Measurements from ENCODE around the gene CD83.
"Not testable (repeated sequence)": the region's sequence is repeated elsewhere in the genome, so short reads cannot be mapped to it uniquely, and the experiment has no call there.

The CD83 gene

GRCh38 chr6:14117158-14118090, at the start of gene CD83:
Gene CD83 (plus strand): TSS chr6:14117772. CDS start chr6:14117812, 40 bp downstream.
- DNase-seq (ENCODE audit: low read depth in 2 of 3, low spot score in 1 of 3) = peak; percentile 40 to 76 (median 52)

- no peak for DNase-seq (ENCODE audit: low read depth in 2 of 3, low spot score in 1 of 3)
These were observed 49.4 kb upstream of the CD83 start for GRCh38 chr6:14068133-14068532.

GRCh38 chr6:14068623-14069022, 48.9 kb upstream of the CD83 start:
- DNase-seq (ENCODE audit: low read depth in 2 of 3, low spot score in 1 of 3) = no peak

GRCh38 chr6:14070457-14070856, 47.1 kb upstream of the CD83 start:
- no peak for DNase-seq (ENCODE audit: low read depth in 2 of 3, low spot score in 1 of 3)

- DNase-seq (ENCODE audit: low read depth in 2 of 3, low spot score in 1 of 3) = peak in 1 of 3 donors; percentile 21
These were observed 45.5 kb upstream of the CD83 start for GRCh38 chr6:14072084-14072483.

GRCh38 chr6:14073561-14074354, 43.8 kb upstream of the CD83 start:
- DNase-seq (ENCODE audit: low read depth in 2 of 3, low spot score in 1 of 3) = not testable (repeated sequence)

GRCh38 chr6:14074476-14075094, 43.0 kb upstream of the CD83 start:
- no peak for DNase-seq (ENCODE audit: low read depth in 2 of 3, low spot score in 1 of 3)

GRCh38 chr6:14075095-14075503, 42.5 kb upstream of the CD83 start:
- peak in 1 of 3 donors; percentile 14 for DNase-seq (ENCODE audit: low read depth in 2 of 3, low spot score in 1 of 3)

GRCh38 chr6:14077193-14077867, 40.2 kb upstream of the CD83 start:
- DNase-seq (ENCODE audit: low read depth in 2 of 3, low spot score in 1 of 3) = no peak

GRCh38 chr6:14079433-14079832, 38.1 kb upstream of the CD83 start:
- peak in 2 of 3 donors; percentile 21 to 32 for DNase-seq (ENCODE audit: low read depth in 2 of 3, low spot score in 1 of 3)

GRCh38 chr6:14079971-14080370, 37.6 kb upstream of the CD83 start:
- no peak for DNase-seq (ENCODE audit: low read depth in 2 of 3, low spot score in 1 of 3)

GRCh38 chr6:14081126-14081525, 36.4 kb upstream of the CD83 start:
- no peak for DNase-seq (ENCODE audit: low read depth in 2 of 3, low spot score in 1 of 3)

- no peak for DNase-seq (ENCODE audit: low read depth in 2 of 3, low spot score in 1 of 3)
These were observed 34.8 kb upstream of the CD83 start for GRCh38 chr6:14082771-14083170.

GRCh38 chr6:14083262-14083661, 34.3 kb upstream of the CD83 start:
- DNase-seq (ENCODE audit: low read depth in 2 of 3, low spot score in 1 of 3) = no peak

GRCh38 chr6:14083751-14084150, 33.8 kb upstream of the CD83 start:
- no peak for DNase-seq (ENCODE audit: low read depth in 2 of 3, low spot score in 1 of 3)

GRCh38 chr6:14084388-14084787, 33.2 kb upstream of the CD83 start:
- no peak for DNase-seq (ENCODE audit: low read depth in 2 of 3, low spot score in 1 of 3)

GRCh38 chr6:14085176-14085787, 32.3 kb upstream of the CD83 start:
- no peak for DNase-seq (ENCODE audit: low read depth in 2 of 3, low spot score in 1 of 3)

- no peak for DNase-seq (ENCODE audit: low read depth in 2 of 3, low spot score in 1 of 3)
These were observed 30.9 kb upstream of the CD83 start for GRCh38 chr6:14086701-14087100.

- no peak for DNase-seq (ENCODE audit: low read depth in 2 of 3, low spot score in 1 of 3)
These were observed 28.9 kb upstream of the CD83 start for GRCh38 chr6:14088600-14089192.

- no peak for DNase-seq (ENCODE audit: low read depth in 2 of 3, low spot score in 1 of 3)
These were observed 28.3 kb upstream of the CD83 start for GRCh38 chr6:14089224-14089623.
